Dermis blood vessel endothelial cell (primary cell): ENCODE data around the gene CACNA1S. TPM values are rescaled to one million over a fixed set of nuclear protein-coding genes. Genes with fewer than 3 reads are reported as not detected.

Experiments
- DNase-seq: peaks from one replicate; pipeline ENCODE4 v3.0.0; 2010
- total RNA-seq: library from RNA; depleted of rRNA; stranded (reverse); fragments of >200 nt; gene quantifications from 2 replicates; pipeline ENCODE4 v1.2.3, GENCODE V29; 2014

The CACNA1S gene
- total RNA-seq, 1 donor from 2014 or later: not detected

DNA sequence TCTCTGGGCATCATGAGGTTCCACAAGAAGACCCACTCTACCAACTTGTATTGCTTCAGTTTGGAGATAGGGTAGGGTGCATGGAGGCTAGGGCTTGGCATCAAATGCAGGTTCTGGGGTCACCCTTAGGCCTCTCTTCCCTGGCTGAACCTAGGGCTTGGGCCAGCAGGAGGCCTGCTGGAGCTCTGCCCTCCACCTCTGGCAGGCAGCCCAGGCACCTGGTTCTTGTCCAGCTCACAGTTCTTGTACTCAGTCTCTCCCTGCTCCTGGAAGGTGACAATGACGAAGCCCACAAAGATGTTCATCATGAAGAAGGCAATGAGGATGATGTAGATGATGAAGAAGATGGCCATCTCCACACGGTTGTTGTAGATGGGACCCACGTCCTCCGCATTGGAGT is 51.2 kb downstream of the CACNA1S start:
- no peak for DNase-seq

DNA sequence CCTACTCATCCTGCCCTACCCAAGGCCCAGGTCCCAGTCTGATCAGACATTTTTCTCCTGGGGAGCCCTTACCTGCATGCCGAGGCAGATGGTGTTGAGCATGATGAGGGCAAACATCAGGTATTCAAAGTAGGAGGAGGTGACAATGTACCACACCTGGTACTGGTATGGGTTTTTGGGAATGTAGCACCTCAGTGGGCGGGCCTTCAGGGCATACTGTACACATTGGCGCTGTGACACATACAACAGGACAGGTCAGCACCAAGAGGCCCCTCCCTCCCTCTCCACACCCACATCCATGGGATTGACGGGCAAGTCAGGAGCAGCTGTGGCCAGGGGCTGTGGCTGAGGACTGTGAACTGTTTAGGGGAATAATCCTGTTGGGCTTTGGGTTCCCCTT is 51.6 kb downstream of the CACNA1S start:
- DNase-seq: no peak

DNA sequence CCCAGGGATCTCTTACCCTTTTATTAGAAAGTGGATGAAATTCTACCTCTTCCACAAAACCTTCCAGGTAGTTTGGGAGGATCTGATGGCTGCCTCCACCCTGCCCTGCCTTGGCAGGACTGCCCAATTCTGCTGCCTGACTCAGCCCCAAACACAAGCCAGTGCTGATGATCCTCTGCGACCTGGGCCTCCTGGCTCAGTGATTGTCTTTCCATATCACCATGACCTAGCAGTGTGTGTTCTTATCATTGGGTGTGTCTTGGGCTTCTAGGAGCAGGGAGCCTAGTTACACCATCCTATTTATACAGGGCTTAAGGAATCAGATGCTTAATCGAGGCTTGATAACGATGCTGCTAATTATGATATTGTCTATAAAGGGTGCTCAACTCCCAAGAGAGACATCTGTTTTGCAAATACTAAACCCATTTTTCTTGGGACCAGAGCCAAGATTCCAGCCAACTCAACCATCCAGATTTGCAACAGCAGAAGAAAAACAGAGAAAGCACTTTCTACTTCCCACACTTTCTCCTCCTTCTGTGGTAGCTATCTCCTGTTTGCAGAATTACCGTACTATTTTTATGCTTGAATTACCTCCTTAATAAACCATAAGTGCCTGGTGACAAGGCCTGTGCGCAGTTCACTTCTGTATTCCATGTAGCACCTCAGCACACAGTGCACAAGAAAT is 52.2 kb downstream of the CACNA1S start:
- no peak for DNase-seq

DNA sequence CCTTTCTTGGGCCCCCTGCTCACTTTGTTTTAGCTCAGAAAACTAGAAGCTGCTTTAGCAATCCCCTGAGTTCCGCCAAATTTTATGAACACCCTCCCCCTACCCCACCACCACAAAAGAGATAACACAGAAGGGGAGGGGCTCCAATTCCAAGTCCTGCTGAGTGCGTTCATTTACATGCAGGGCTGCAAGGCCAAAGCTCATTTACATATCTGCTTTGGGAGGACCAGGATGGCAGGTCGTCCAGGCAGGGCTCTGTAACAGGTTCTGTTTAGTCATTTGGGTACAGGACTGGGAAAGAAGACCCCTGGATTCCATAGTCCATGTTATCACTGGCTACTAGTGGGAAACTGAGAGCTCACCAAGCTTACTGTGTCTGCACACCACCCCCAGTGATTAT is 52.8 kb downstream of the CACNA1S start:
- DNase-seq: no peak

DNA sequence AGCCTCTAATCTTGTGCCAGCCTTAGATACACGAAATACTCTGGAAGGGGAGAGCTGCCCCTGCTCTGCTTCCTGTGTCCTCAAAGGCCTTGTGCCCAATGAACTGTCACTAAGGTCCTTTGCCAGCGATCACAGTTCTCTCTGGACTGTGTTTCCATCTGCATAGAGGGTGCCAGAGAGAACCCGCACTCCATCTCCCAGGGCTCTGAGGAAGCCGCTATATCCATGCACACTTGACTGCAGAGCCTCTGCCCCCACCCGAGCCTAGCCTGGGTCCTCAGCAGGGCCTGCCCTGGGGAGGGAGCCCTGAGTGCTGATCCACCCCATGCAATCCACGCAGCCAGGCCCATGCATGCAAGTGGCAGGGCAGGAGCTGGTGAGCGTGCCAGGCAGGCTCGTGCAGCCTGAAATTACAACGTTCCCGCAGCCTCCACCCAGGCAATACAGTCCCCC is 58.1 kb downstream of the CACNA1S start:
- no peak for DNase-seq

DNA sequence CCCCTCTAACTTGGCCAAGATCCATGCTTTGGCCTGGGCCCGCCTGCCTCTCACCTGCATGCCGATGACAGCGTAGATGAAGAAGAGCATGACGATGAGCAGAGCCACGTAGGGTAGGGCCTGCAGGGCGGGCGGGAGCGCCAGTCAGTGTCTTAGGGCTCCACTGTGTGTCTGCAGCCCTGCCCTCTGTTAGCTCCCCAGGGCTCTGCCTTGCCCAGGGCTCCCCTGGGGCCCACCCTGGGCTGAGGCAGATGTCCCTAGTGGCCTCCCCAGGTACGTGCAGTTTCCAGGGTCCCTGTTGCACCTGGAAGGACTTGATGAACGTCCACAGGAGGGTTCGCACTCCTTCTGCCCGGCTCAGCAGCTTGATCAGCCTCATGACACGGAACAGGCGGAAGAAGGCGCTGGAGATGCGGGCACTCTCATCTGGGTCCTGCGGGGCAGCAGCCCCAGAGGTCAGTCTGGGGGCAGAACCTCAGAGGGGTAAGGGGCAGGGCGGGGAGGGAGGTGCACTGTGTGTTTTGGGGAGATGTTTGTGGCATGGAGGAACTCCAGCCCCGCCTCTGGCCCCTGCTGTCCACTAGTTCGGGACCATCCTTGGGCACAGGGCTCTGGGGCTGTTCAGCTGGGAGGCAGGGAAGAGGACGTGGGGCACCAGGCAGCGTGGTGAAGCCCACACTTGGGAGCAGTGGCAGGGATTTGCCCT is 58.9 kb downstream of the CACNA1S start:
- DNase-seq: no peak

DNA sequence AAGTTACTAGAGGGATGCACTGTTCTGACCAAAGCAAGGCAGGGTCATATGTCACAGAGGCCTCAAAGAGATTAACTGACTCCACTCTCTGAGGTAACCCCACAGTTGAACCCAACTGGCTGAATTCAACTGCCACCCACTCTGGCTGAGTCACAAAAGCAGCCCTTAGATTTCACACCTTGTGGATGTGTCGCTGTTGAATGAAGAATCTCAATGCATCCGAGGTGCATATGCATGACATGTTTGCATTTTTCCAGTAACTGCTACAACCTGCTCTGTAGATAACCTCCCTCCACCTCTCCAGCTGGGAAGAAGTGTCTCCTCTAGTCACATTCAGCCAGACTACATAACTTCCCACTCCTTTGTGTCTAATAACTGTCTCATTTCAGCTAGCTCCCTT is 60.8 kb downstream of the CACNA1S start:
- DNase-seq: no peak

DNA sequence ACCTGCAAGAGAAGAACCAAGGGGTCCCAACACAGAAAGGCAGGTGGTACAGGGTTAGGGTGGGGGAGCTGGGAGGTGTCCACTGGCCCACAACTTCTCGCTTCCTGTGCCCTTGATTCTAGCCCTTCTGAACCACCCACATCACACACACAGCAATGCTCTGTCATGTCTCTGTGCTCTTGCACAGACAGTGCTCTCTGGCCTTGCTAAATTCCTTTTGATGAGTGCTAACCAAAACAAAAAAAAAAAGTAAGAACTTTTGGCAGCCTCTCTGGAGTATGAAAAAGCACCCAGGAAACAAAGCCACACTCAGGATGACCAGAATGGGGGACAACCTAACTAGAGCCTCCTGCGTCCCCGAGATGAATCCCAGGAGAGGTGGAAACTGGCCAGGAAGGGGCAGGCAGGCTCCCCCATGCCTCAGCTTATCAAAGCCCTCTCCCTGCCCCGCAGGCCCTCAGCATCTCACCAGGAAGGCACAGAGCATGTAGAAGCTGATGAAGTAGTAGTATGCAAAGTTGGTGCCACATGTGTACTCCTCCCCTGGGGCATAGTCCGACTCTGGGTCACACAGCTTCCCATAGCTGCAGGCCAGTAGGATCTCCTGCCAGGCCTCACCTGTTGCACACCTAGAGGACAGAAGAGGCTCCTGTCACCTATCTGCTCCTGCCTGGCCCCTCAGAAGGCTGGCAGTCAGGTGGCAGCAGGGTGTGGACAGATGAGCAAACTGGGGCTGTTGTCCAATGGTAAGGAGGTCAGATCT is 61.5 kb downstream of the CACNA1S start:
- no peak for DNase-seq

DNA sequence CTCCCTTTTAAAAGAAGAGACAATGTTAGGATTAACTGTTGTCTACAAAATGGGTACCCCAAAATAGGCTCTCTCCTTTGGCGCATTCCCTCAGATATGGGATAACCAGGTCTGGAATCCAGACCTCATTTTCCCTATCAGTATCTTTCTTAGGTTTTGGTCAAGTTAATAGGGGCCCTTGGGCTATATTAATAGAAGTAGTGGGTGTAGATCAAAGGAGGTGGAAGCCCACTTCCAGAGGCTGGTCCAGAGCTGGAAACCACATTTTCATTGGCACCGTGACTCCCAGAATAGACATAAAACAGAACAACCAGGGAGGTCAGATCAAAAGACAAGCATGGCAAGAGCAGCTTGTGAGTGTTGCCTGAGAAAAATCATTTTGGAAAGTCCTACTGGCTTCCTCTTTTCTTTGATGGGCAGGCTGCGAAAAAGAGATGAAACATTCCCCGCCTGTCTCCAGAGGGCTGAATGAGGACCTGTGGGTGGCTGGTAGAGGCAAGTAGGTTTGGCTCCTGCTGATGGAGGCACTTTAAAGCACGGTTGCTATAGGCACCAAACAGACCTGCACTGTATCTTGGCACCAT is 62.9 kb downstream of the CACNA1S start:
- DNase-seq: no peak

DNA sequence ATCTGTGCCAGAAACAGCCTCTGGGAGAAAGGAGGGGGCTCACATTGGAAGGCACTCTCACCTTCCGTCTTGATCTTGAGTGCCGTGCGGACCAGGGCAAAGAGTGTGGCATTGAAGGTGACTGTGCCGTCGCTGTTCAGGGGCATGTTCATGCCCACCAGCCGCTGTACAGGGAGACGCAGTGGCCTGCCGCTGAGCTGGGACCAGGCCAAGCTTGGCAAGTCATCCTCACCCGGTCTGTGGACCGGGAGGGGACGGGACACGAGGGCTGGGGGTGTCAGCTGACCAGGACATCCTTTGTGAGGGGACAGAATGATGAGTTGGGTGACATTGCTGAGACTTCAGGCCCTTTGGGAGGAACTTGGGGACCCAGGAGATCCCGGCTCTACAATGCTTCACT is 63.7 kb downstream of the CACNA1S start:
- no peak for DNase-seq

DNA sequence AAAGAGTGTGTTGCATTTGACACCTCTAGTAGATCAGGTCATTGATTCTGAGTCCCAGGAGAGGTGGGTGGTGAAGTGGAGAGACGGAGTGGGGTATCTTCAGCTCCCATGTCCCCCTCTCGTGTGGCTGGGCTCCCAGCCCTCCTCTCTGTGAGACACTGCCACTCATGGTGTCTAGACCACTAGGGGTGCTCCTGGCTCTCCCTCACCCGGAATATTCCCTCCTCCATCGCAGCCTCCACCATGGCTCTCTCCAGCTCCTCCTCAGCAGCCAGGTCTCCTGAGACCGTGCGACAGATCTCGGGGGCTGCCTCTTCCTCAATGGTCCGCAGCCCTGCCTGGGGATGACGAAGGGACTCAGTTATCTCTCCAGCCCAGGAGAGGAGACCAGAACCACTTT is 68.1 kb downstream of the CACNA1S start:
- no peak for DNase-seq

DNA sequence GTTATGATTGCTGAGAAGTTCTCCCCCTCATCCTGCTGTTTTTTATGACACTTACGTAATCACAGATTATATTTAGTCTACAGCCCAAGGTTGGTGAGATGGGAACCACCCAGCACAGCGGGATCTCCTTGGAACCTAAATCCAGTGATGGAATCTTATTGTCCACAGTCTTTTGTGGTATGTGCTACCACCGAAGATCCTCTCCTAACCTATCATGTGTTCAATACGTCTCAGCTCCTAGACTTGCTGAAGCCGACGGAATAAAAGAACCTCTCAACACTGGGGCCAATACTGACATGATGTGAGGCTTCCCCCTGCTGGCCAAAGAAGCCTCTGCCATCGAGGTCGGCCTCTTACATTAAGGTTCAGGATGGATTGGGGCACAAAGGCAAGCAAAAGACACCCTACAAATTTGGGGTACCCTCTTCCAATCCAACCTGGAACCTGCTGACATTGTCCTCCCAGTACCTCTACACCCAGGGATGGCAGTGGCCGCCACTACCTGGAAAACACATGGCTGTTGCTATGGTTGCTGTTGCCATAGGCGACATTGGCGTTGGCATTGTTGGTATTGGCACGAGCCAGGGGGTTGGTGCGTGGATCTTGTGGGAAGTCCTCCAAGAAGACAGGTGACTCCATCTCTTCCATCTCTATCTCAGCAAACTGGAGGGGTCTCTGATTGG is 69.3 kb downstream of the CACNA1S start:
- DNase-seq: peak; percentile 86

DNA sequence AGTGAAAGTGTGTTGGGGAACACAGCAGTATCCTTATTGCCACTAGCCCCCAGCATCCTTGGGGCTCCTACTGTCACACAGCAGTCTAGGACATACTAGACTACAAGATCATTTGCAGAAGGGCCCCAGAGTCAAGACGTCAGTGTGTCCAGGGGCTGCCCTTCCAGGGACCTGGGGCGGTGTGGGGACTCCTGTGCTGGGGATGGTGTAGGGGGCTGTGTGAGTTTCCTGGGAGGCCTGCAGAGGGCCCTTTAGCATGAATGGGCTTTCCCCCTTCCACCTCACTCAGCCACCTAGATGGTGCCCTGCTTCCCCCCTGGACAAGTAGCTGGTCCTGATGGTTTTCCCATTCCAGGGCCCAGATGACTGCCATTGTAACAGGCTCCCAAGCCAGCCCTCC is 71.2 kb downstream of the CACNA1S start:
- DNase-seq: no peak

DNA sequence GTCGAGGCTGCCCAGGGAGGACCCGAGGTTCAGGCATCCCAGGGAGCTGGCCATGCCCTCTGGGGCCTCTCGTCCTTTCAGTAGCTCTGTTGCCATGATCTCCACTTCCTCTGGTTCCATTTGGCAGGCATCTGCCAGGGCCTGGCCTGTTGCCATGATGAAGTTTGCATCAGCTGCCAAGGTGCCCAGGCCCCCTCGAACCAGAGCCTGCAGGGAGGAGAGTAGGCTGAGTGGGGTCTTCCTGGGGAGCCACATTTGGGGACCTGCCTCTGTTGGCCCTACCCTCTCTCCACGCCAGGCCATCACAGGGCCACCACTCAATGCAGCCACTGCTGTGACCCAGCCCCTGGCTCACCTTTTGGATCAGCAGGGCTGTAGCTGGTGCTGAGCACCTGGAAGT is 72.3 kb downstream of the CACNA1S start:
- no peak for DNase-seq

DNA sequence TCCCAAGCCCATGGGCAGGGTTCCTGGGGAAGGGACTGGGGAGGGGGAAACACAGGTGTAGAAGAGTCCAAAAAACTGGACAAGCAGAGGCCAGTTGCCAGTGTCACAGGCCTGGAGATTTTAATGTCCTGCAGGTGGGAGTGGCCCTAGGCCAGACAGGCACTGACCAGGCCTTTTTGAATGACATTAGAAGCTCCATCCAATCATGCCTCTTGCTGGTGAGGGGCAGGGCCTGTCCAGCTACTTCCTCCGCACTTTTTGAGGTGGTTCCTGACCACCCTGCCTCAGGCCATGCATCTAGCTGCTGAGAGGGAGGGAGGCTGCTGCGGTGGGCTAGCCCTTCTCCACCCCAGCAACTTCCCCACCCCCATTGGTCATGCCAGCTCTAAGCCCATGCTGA is 72.8 kb downstream of the CACNA1S start:
- no peak for DNase-seq

DNA sequence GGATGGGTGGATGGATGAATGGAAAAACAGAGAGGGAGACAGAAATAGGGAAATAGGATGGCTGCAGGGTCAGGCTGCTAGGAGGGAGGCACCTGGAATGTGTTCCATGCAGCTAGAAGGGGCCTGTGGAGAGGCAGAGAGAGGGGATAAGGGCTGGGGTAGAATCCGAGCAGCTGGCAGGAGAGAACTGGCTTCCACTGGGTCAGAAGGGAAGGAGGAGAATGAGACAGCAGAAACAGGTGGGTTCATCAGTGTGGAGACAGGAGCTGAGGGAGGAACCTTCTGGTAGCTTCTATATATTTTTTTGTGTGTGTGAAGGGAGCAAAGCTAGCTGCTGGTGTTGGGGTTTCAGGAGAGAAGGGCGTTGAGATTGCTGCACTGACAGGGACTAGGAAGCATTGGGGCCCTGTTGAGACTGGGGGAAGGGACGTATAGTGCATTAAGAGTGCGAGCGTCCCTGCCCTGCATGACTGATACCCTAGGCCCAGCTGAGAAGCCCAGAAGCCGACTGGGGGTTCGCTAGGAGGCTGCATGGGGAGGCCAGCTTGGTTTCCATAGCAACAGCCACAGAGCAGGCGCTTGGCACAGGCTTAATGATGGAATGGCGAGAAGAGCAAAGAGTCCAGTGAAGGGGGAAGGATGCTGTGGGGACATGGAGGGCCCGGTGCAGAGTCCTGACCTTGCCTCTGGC is 73.9 kb downstream of the CACNA1S start:
- DNase-seq: no peak

DNA sequence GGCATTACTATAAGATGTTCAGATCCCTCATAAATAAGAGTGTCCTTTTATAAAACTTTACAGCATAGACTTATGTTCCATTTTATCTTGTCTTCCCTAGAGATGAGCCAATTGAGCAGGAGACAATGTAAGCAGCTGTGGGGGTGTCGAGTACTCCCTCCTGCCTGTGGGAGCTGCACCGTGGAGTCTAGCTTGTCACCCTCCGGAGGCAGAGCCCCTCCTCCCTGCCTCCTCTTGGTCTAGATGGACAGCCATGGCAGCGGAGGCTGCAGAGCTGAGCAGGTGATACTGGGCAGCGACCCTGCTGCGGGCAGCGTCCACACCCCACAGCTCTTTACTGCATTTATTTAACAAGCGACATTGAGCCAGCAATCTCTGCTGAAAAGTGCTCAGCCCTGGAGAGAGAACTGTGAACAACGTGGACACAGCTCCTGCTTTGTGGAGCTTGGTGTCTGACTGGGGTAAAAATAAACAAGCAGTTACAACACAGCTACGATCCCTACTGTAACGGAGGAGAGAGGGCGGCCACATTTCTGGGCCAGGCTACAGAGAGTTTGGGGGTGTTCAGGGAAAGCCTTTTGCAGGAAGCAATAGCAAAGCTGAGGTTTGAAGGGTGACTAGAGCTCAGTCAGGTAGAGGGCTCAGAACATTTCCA is 75.9 kb downstream of the CACNA1S start:
- DNase-seq: no peak

DNA sequence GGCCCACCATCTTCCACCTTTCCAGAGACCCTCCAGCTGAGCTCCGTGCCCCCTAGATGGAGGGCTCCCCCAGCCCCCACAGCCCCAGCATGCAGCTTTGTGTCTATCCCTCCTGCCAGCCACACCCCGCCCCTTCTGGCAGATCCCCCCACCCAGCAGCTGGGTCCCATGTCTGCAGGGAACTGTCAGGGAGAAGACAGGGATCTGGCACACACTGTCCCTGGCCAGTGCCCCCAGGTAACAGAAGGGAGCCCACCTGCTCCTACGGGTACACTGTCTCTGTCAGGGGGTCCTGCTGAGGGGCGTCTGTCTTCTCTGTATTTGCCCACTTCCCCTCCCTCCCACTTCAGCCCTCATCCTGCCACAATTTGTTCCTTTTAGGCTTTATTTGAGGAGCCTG is 77.6 kb downstream of the CACNA1S start:
- no peak for DNase-seq

DNA sequence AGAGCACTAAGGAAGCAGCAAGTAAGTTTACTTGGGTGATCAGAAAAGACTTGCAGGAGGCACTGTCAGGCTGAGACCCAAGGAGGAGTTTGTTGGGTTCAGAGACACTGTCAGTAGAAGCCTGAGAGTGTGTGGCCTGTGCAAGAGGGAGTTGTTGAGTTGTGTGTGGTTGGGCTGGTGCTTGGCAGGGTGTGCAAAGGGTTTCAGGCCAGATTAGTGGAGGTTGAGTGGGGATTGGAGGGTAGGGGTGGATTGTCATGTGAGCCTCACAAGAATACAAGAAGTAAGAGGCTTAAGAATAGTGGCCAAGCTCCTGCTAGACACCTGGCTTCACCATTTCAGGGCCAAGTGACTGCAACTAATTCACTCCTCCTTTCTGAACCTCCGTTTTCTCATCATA is 79.8 kb downstream of the CACNA1S start:
- DNase-seq: no peak

DNA sequence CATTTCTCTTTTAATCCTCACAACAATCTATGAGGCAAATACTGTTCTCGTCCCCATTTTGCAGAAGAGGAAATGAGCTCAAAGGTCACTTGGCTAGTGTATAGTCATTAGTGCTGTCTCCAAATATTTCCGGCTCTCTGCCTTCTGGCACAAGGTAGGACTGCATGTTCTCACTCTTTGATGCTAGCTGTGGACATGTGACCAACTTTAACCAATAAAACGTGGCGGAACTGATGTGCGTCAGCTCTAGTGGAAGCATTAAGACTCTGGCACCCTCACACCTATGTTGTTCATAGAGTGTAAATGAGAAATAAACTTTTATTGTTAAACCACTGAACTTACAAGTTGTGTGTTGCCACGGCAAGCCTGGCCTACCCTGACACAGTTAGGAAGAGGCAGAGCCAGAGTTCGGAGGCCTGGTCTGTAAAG is 83.8 kb downstream of the CACNA1S start:
- peak; percentile 85 for DNase-seq

DNA sequence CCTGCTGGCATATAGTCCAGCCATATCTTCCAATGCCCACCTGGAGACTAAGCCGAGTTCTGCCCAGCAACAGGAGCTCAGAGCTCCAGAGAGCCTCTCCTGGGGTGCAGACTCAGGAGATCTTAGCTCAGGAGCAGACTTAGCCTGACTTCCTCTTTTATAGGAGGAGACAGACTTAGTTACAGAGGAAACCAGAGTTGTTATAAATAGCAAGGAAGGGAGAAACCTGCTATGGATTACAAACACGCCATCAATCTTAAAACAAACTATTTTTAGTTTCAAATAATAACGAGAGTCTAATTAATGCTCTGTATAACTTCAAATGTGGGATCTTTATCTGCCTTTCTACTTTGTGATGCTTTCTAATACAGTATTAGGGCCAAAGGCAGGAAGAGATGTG is 85.4 kb downstream of the CACNA1S start:
- peak; percentile 13 for DNase-seq

DNA sequence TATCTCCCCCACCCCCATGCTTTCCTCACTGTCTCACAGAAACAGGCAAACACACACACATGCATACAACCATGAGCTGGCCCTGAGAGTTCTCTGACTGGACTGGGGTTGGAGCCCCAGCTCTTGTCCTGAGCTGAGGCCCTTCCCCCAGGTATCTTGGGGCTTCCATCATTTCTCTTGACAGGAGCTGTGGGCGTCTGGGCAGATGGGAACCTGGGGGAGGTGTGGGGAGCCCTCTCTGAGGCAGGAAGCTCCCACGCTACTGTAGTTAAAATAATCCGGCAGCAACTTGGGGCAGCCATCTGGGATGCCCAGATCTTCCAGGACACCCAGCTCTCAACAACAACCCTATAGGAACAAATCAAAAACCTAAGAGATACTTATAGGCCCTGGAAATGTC is 86.0 kb downstream of the CACNA1S start:
- no peak for DNase-seq
